HEK293 (cell line): Measurements from ENCODE around the gene RLN2.

Experiments
- CTCF ChIA-PET: fragments of 350-600 bp; formaldehyde crosslinking; extraction: SDS; loops from one replicate; lab custom pipeline; 2021; ENCODE audit warnings: antibody characterized with exemption; lab: Yijun Ruan, JAX
- POLR2A ChIA-PET: fragments of 300-600 bp; formaldehyde crosslinking; extraction: SDS; loops from one replicate; lab custom pipeline; 2020; ENCODE audit warnings: antibody characterized with exemption, inconsistent platforms; lab: Yijun Ruan, JAX
- H3K27ac ChIP-seq: fragments of 200-500 bp; sonication (Bioruptor generic); 2 replicates; pipeline ENCODE4 v1.5.1; 2014; ENCODE audit warnings: low read depth, low read length, control low read depth, inconsistent platforms; ENCODE audit errors: extremely low read depth
- H3K36me3 ChIP-seq, 2 experiments: fragments of 200-500 bp in 1 of 2; sonication (Bioruptor generic) in 1 of 2; 1 replicate in 1 of 2; 2 replicates in 1 of 2; pipeline ENCODE4 v1.5.1; 2014 to 2017; ENCODE audit warnings: inconsistent platforms in 2 of 2, low read length in 2 of 2; ENCODE audit not compliant: control insufficient read depth in 2 of 2, insufficient read depth in 1 of 2
- H3K4me1 ChIP-seq: fragments of 200-500 bp; sonication (Bioruptor generic); 2 replicates; pipeline ENCODE4 v1.5.1; 2014; ENCODE audit warnings: mild to moderate bottlenecking, low read length, inconsistent platforms; ENCODE audit not compliant: control insufficient read depth, insufficient read depth
- H3K4me3 ChIP-seq: 2 replicates; pipeline ENCODE4 v1.5.1; 2011; ENCODE audit warnings: low read depth, mild to moderate bottlenecking, control low read depth, low read length, moderate library complexity
- H3K9me3 ChIP-seq: fragments of 200-500 bp; sonication (Bioruptor generic); 2 replicates; pipeline ENCODE4 v1.5.1; 2014; ENCODE audit warnings: low read depth, low read length, inconsistent platforms; ENCODE audit not compliant: control insufficient read depth, insufficient read depth
- ATF2 ChIP-seq: fragments of 450-650 bp; formaldehyde crosslinking; IDR thresholded peaks from 2 replicates; pipeline ENCODE4 v1.5.1; 2016; ENCODE audit warnings: missing biosample characterization, missing genetic modification characterization, low read depth
- HOXD13 ChIP-seq: sonication (generic); formaldehyde crosslinking; IDR thresholded peaks from 2 replicates; pipeline ENCODE4 v1.8.0; 2022; ENCODE audit warnings: missing genetic modification reagents, borderline replicate concordance
- KLF16 ChIP-seq: fragments of 450-650 bp; formaldehyde crosslinking; IDR thresholded peaks from 2 replicates; pipeline ENCODE4 v1.5.1; 2017; ENCODE audit warnings: missing biosample characterization, missing genetic modification characterization
- PRDM10 ChIP-seq: fragments of 450-650 bp; formaldehyde crosslinking; IDR thresholded peaks from 2 replicates; pipeline ENCODE4 v1.5.1; 2016; ENCODE audit warnings: missing biosample characterization, missing genetic modification characterization
- PRDM2 ChIP-seq: fragments of 450-650 bp; formaldehyde crosslinking; IDR thresholded peaks from 2 replicates; pipeline ENCODE4 v1.5.1; 2016; ENCODE audit warnings: missing biosample characterization, missing genetic modification characterization, borderline replicate concordance
- PRDM4 ChIP-seq: fragments of 450-650 bp; formaldehyde crosslinking; IDR thresholded peaks from 2 replicates; pipeline ENCODE4 v1.5.1; 2017; ENCODE audit warnings: missing biosample characterization, missing genetic modification characterization
- RBAK ChIP-seq: fragments of 450-650 bp; formaldehyde crosslinking; IDR thresholded peaks from 2 replicates; pipeline ENCODE4 v1.5.1; 2016; ENCODE audit warnings: missing biosample characterization, missing genetic modification characterization
- ZBTB17 ChIP-seq: fragments of 450-650 bp; formaldehyde crosslinking; IDR thresholded peaks from 2 replicates; pipeline ENCODE4 v1.5.1; 2016; ENCODE audit warnings: missing biosample characterization, missing genetic modification characterization
- ZBTB44 ChIP-seq: fragments of 450-650 bp; IDR thresholded peaks from 2 replicates; pipeline ENCODE4 v1.5.1; 2018; ENCODE audit warnings: missing biosample characterization, mild to moderate bottlenecking, missing genetic modification characterization
- ZBTB48 ChIP-seq: fragments of 450-650 bp; formaldehyde crosslinking; IDR thresholded peaks from 2 replicates; pipeline ENCODE4 v1.5.1; 2016; ENCODE audit warnings: missing biosample characterization, missing genetic modification characterization
- ZFHX2 ChIP-seq: fragments of 450-650 bp; formaldehyde crosslinking; conservative IDR thresholded peaks from 2 replicates; pipeline ENCODE4 v1.5.1; 2016; ENCODE audit warnings: missing biosample characterization, missing genetic modification characterization
- ZNF133 ChIP-seq: fragments of 450-650 bp; formaldehyde crosslinking; IDR thresholded peaks from 2 replicates; pipeline ENCODE4 v1.5.1; 2016; ENCODE audit warnings: missing biosample characterization, missing genetic modification characterization
- ZNF169 ChIP-seq: fragments of 450-650 bp; formaldehyde crosslinking; IDR thresholded peaks from 2 replicates; pipeline ENCODE4 v1.5.1; 2016; ENCODE audit warnings: missing biosample characterization, missing genetic modification characterization
- ZNF354C ChIP-seq: fragments of 450-650 bp; formaldehyde crosslinking; IDR thresholded peaks from 2 replicates; pipeline ENCODE4 v1.5.1; 2016; ENCODE audit warnings: missing biosample characterization, missing genetic modification characterization, low read depth, borderline replicate concordance
- ZNF521 ChIP-seq: fragments of 450-650 bp; formaldehyde crosslinking; IDR thresholded peaks from 2 replicates; pipeline ENCODE4 v1.5.1; 2017; ENCODE audit warnings: missing biosample characterization, mild to moderate bottlenecking, missing genetic modification characterization
- ZNF549 ChIP-seq: fragments of 450-650 bp; IDR thresholded peaks from 2 replicates; pipeline ENCODE4 v1.5.1; 2018; ENCODE audit warnings: missing biosample characterization, missing genetic modification characterization, mild to moderate bottlenecking, inconsistent platforms, moderate library complexity
- ZNF560 ChIP-seq: fragments of 450-650 bp; formaldehyde crosslinking; IDR thresholded peaks from 2 replicates; pipeline ENCODE4 v1.5.1; 2017; ENCODE audit warnings: missing biosample characterization, missing genetic modification characterization, borderline replicate concordance
- ZNF610 ChIP-seq: fragments of 450-650 bp; formaldehyde crosslinking; IDR thresholded peaks from 2 replicates; pipeline ENCODE4 v1.5.1; 2016; ENCODE audit warnings: missing biosample characterization, missing genetic modification characterization, borderline replicate concordance
- ZNF624 ChIP-seq: fragments of 450-650 bp; formaldehyde crosslinking; IDR thresholded peaks from 2 replicates; pipeline ENCODE4 v1.5.1; 2017; ENCODE audit warnings: missing biosample characterization, missing genetic modification characterization
- ZNF692 ChIP-seq: fragments of 450-650 bp; formaldehyde crosslinking; IDR thresholded peaks from 2 replicates; pipeline ENCODE4 v1.5.1; 2016; ENCODE audit warnings: missing biosample characterization, missing genetic modification characterization

Gene RLN2

GRCh38 chr9:5264219-5264595, 40.3 kb downstream of the RLN2 start:
- ChIA-PET CTCF (interaction anchor here (0.5 to 1.2 kb wide), 5 partner anchors 78 to 371 kb away, joined by 3 to 6 read pairs (median 4); partner anchors contain the start of gene INSL6), POLR2A (no interaction called here)
- no peak overlapping the region for H3K4me3 ChIP-seq
- no peaks in the 10 kb centered on the region for H3K4me1 ChIP-seq
- H3K27ac ChIP-seq: no peak overlapping the region
- H3K36me3 ChIP-seq: no peaks in the 10 kb centered on the region
- no peak for TF ChIP-seq ZNF354C
- TF ChIP-seq ZNF692 (tag by site-specific recombination): no peak
- no peak for TF ChIP-seq ZBTB48 (tag by site-specific recombination)
- TF ChIP-seq ZBTB17 (tag by site-specific recombination): no peak
- no peak for TF ChIP-seq ZNF133 (tag by site-specific recombination)
- TF ChIP-seq ZFHX2 (tag by site-specific recombination): no peak
- TF ChIP-seq ZNF549: no peak
- TF ChIP-seq ZNF610 (tag by site-specific recombination): no peak
- no peak for TF ChIP-seq ZNF521 (tag by site-specific recombination)
- no peak for TF ChIP-seq ZNF560 (tag by site-specific recombination)
- TF ChIP-seq ATF2: no peak
- no peak for TF ChIP-seq PRDM2 (tag by site-specific recombination)
- no peak for TF ChIP-seq KLF16 (tag by site-specific recombination)
- TF ChIP-seq ZBTB44 (tag by site-specific recombination): no peak
- TF ChIP-seq PRDM4: no peak
- no peak for TF ChIP-seq ZNF624 (tag by site-specific recombination)
- no peak for TF ChIP-seq ZNF169 (tag by site-specific recombination)
- TF ChIP-seq RBAK: no peak
- no peak for TF ChIP-seq PRDM10 (tag by site-specific recombination)
- TF ChIP-seq HOXD13 (CRISPR knock-in tag): no peak
- no peaks in the 10 kb centered on the region for H3K9me3 ChIP-seq
